K562 (cell line): Measurements from ENCODE around the gene FNBP1. TPM values are rescaled to one million over a fixed set of nuclear protein-coding genes. Genes with fewer than 3 reads are reported as not detected.
A peak's percentile ranks its signal among the peaks of the same experiment; 100 is the strongest.

ENCODE experiments used
- ATAC-seq: fragments of 200-7000 bp; cut with Tn5 transposase; 3 replicates; pipeline ENCODE4 v1.9.1; 2020; ENCODE audit warnings: moderate library complexity
- BruUV-seq: library from RNA; stranded (reverse); fragments of 400-500 nt; replicated peaks from 2 replicates; lab custom pipeline; 2021; lab: Mats Ljungman, UMichigan
- CTCF ChIA-PET: fragments of 300-600 bp; formaldehyde crosslinking; extraction: SDS; loops from one replicate; lab custom pipeline; 2021; ENCODE audit warnings: low intra/inter-chr PET ratio; lab: Yijun Ruan, JAX
- POLR2A ChIA-PET: fragments of 300-600, 350-650 bp; sonication (Branson Sonifier 250); formaldehyde crosslinking; extraction: SDS; loops from one replicate; lab custom pipeline; 2021; ENCODE audit warnings: antibody characterized with exemption, inconsistent platforms; lab: Yijun Ruan, JAX
- DNase-seq, 4 experiments: peaks; one replicate each; pipeline versions ENCODE4 v3.0.0 to v3.0.0-alpha.2; 2011 to 2018; ENCODE audit warnings: low spot score in 3 of 4, mixed read lengths in 3 of 4; ENCODE audit errors: extremely low read depth in 1 of 4
- FAIRE-seq: peaks from 2 replicates; lab custom pipeline; 2011; peaks lifted over from hg19 to GRCh38; lab: Jason Lieb, UNC
- H2AFZ ChIP-seq: 2 replicates; pipeline ENCODE4 v1.6.0; 2011; ENCODE audit warnings: low read depth, low read length, control low read depth, inconsistent platforms
- H3K27ac ChIP-seq: fragments of 200-600 bp; 3 replicates; pipeline ENCODE4 v1.8.0; 2011; ENCODE audit warnings: low read depth, mild to moderate bottlenecking, control low read depth, inconsistent platforms, low read length, moderate library complexity, mixed read lengths; ENCODE audit errors: extremely low read depth
- H3K27me3 ChIP-seq, 2 experiments: fragments of 300-600 bp in 1 of 2; 2 replicates in 1 of 2; 3 replicates in 1 of 2; pipeline versions ENCODE4 v1.6.0 to v1.8.0; 2011; ENCODE audit warnings: inconsistent platforms in 2 of 2, low read length in 2 of 2, mild to moderate bottlenecking in 1 of 2, mixed read lengths in 1 of 2, moderate library complexity in 1 of 2; ENCODE audit not compliant: control insufficient read depth in 2 of 2, insufficient read depth in 2 of 2
- H3K36me3 ChIP-seq: fragments of 300-600 bp; 3 replicates; pipeline ENCODE4 v1.8.0; 2011; ENCODE audit warnings: mild to moderate bottlenecking, low read length, inconsistent platforms; ENCODE audit not compliant: control insufficient read depth, insufficient read depth
- H3K4me1 ChIP-seq, 2 experiments: fragments of 200-600 bp in 1 of 2; replicated peaks in 1 of 2; 2 replicates in 1 of 2; 3 replicates in 1 of 2; pipeline versions ENCODE4 v1.5.1 to v1.8.0; 2011; ENCODE audit warnings: inconsistent platforms in 2 of 2, low read length in 2 of 2, mild to moderate bottlenecking in 1 of 2, mixed read lengths in 1 of 2, moderate library complexity in 1 of 2; ENCODE audit not compliant: control insufficient read depth in 2 of 2, insufficient read depth in 2 of 2
- H3K4me2 ChIP-seq: 2 replicates; pipeline ENCODE4 v1.6.1; 2011; ENCODE audit warnings: low read length, control low read depth, inconsistent platforms, mixed read lengths; ENCODE audit not compliant: insufficient read depth
- H3K4me3 ChIP-seq: fragments of 200-600 bp; sonication (generic), shearing (Covaris generic); 2 replicates; pipeline ENCODE4 v1.5.1; 2016; ENCODE audit warnings: control low read depth, inconsistent platforms
- H3K79me2 ChIP-seq: fragments of 200-600 bp; 3 replicates; pipeline ENCODE4 v1.8.0; 2011; ENCODE audit warnings: low read length, inconsistent platforms; ENCODE audit not compliant: control insufficient read depth, insufficient read depth
- H3K9ac ChIP-seq, 2 experiments: 2 replicates each; pipeline versions ENCODE4 v1.6.0 to v1.6.1; 2011; ENCODE audit warnings: low read depth in 2 of 2, low read length in 2 of 2, control low read depth in 1 of 2, inconsistent platforms in 1 of 2, mild to moderate bottlenecking in 1 of 2, mixed read lengths in 1 of 2; ENCODE audit not compliant: insufficient read depth in 1 of 2
- H3K9me1 ChIP-seq: one replicate; pipeline ENCODE4 v1.6.0; 2011; ENCODE audit warnings: inconsistent platforms, mild to moderate bottlenecking, low read length, moderate library complexity; ENCODE audit not compliant: control insufficient read depth, insufficient read depth
- H3K9me3 ChIP-seq: replicated peaks from 2 replicates; pipeline ENCODE4 v1.5.1; 2011; ENCODE audit warnings: low read depth, low read length, inconsistent platforms; ENCODE audit not compliant: control insufficient read depth, insufficient read depth
- H4K20me1 ChIP-seq: replicated peaks from 2 replicates; pipeline ENCODE4 v1.6.1; 2011; ENCODE audit warnings: low read length, inconsistent platforms, mixed read lengths; ENCODE audit not compliant: control insufficient read depth, insufficient read depth
- CAMTA2 ChIP-seq: fragments of 250-450 bp; sonication (Bioruptor Pico); conservative IDR thresholded peaks from 2 replicates; pipeline ENCODE4 v1.5.1; 2022
- HDAC3 ChIP-seq: fragments of 450-650 bp; IDR thresholded peaks from 2 replicates; pipeline ENCODE4 v1.6.1; 2018; ENCODE audit warnings: borderline replicate concordance, mild to moderate bottlenecking, moderate library complexity; ENCODE audit not compliant: partially characterized antibody
- HMGN3 ChIP-seq: IDR thresholded peaks from 2 replicates; pipeline ENCODE4 v1.6.1; 2011; ENCODE audit warnings: borderline replicate concordance, low read depth, mild to moderate bottlenecking, mixed read lengths, low read length; ENCODE audit not compliant: insufficient read length; ENCODE audit errors: extremely low read depth
- KAT8 ChIP-seq: fragments of 450-650 bp; IDR thresholded peaks from 2 replicates; pipeline ENCODE4 v1.6.1; 2016; ENCODE audit warnings: low read depth, mild to moderate bottlenecking
- L3MBTL2 ChIP-seq: fragments of 450-650 bp; IDR thresholded peaks from 2 replicates; pipeline ENCODE4 v1.6.1; 2016; ENCODE audit warnings: mild to moderate bottlenecking, moderate library complexity
- PHB ChIP-seq: fragments of 250-450 bp; sonication (Bioruptor Pico); IDR thresholded peaks from 2 replicates; pipeline ENCODE4 v1.5.0; 2021
- POLR2G ChIP-seq: fragments of 200-400 bp; formaldehyde crosslinking; IDR thresholded peaks from 2 replicates; pipeline ENCODE4 v1.6.1; 2017; ENCODE audit warnings: low read depth, mild to moderate bottlenecking, antibody characterized with exemption, low read length, moderate library complexity
- RBFOX2 ChIP-seq: fragments of 200-400 bp; formaldehyde crosslinking; IDR thresholded peaks from 2 replicates; pipeline ENCODE4 v1.6.1; 2017; ENCODE audit warnings: low read depth, mild to moderate bottlenecking, low read length, moderate library complexity
- RBM15 ChIP-seq: fragments of 200-400 bp; formaldehyde crosslinking; IDR thresholded peaks from 2 replicates; pipeline ENCODE4 v1.6.1; 2018; ENCODE audit warnings: mild to moderate bottlenecking, low read length, moderate library complexity; ENCODE audit not compliant: insufficient read depth
- TEAD2 ChIP-seq: fragments of 450-650 bp; IDR thresholded peaks from 2 replicates; pipeline ENCODE4 v1.6.1; 2016; ENCODE audit warnings: missing genetic modification characterization, control low read depth, missing compliant biosample characterization
- YBX1 ChIP-seq: fragments of 450-650 bp; IDR thresholded peaks from 2 replicates; pipeline ENCODE4 v1.7.1; 2016; ENCODE audit warnings: mild to moderate bottlenecking
- ZSCAN29 ChIP-seq: fragments of 450-650 bp; IDR thresholded peaks from 2 replicates; pipeline ENCODE4 v1.6.1; 2017
- WGBS: fragments of 100-300 bp; shearing (Covaris generic); methylation state at CpG from one replicate; pipeline ENCODE4 v1.1.6; 2016; ENCODE audit warnings: low coverage, mixed read lengths; ENCODE audit not compliant: insufficient coverage; ENCODE audit errors: missing lambda C conversion rate; 5-methylcytosine and 5-hydroxymethylcytosine counted together
- in situ Hi-C: fragments of 300-500 bp; cut with MboI; formaldehyde crosslinking; loops from 4 replicates; pipeline ENCODE4 v1.15.0; 2018; ENCODE audit warnings: inconsistent platforms, mixed read lengths
- intact Hi-C: fragments of 100-400 bp; cut with micrococcal nuclease; formaldehyde crosslinking; loops from 2 replicates; pipeline ENCODE4 v1.14.2; 2022
- polyA plus RNA-seq, 8 experiments: library from polyadenylated mRNA; depleted of rRNA in 4 of 8; stranded (reverse) in 5 of 8; unstranded in 3 of 8; fragments of >200 nt; fragmentation: Nextera tagmentation in 2 of 8; fragmentation: Illumina TruSeq in 1 of 8; extraction: Ambion mirVana in 2 of 8; extraction: Trizol in 1 of 8; gene quantifications; 2 replicates each; pipeline versions ENCODE4 v1.2.1 to v1.2.3, GENCODE V29; 2011 to 2014; ENCODE audit warnings: inconsistent platforms in 1 of 8, missing spikeins in 1 of 8
- total RNA-seq, 7 experiments: library from RNA; depleted of rRNA in 6 of 7; stranded (reverse); fragments of >200 nt in 6 of 7; fragmentation: Illumina TruSeq in 2 of 7; extraction: Trizol in 2 of 7; gene quantifications; 2 replicates each; pipeline versions ENCODE4 v1.2.1 to v1.2.3, GENCODE V29; 2011 to 2021; ENCODE audit warnings: low replicate concordance in 1 of 7
- TF ChIP-seq, protein P1 (sequence below): fragments of 450-650 bp; formaldehyde crosslinking; IDR thresholded peaks from 2 replicates; pipeline ENCODE4 v1.4.0; 2020; ENCODE audit warnings: mild to moderate bottlenecking, mixed read lengths
- TF ChIP-seq, protein P2 (sequence below): sonication (generic); formaldehyde crosslinking; IDR thresholded peaks from 2 replicates; pipeline ENCODE4 v1.8.0; 2022; ENCODE audit warnings: mild to moderate bottlenecking, missing genetic modification reagents
- TF ChIP-seq, protein P3 (sequence below), 2 experiments: fragments of 450-650 bp; conservative IDR thresholded peaks; 2 replicates each; pipeline ENCODE4 v1.6.1; 2017; ENCODE audit warnings: mild to moderate bottlenecking in 2 of 2, moderate library complexity in 2 of 2

The FNBP1 gene
- total and polyA plus RNA-seq, 9 of the 15 experiments (the other 6 are each of a cell fraction or from before 2014, with no cell fraction given) = 1.8 to 14.9 (median 7.6) TPM

DNA sequence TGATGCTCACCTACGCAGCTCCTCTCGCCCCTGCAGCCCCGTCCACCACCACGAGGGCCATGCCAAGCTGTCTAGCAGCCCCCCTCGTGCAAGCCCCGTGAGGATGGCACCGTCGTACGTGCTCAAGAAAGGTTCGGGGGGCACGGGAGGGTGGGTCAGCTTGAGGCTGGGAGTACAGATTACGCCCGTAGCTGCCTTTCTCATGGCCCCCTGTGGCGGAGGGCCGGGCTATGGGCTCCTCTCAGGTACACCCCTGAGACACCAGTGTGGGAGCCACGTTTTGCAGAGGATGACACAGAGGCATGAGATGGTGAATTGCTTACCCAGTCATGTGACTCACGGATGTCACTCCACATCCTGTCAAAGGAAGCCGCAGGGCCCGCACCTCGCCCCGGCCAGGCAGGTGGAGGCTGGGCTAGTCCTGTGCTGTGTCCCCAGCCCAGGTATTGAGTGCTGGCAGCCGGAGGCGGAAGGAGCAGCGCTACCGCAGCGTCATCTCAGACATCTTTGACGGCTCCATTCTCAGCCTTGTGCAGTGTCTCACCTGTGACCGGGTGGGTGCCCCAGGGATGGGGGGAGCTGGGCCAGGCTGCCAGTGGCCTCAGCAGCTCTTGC is 174.0 kb downstream of the FNBP1 start:
- POLR2A ChIA-PET = interaction anchor here (0.7 to 3.7 kb wide), 5 partner anchors 10 to 30 kb away, joined by 3 to 30 read pairs (median 5); no protein-coding TSS in a partner anchor
- TF ChIP-seq CAMTA2 (CRISPR knock-in tag) (no peak), TEAD2 (tag) (no peak), YBX1 (no peak), RBFOX2 (peak; percentile 55), RBM15 (no peak), L3MBTL2 (no peak), ZSCAN29 (no peak), HDAC3 (no peak), KAT8 (no peak), PHB (CRISPR knock-in tag) (no peak), HMGN3 (peak; percentile 4), POLR2G (peak; percentile 70)
- TF ChIP-seq, protein P1, sequence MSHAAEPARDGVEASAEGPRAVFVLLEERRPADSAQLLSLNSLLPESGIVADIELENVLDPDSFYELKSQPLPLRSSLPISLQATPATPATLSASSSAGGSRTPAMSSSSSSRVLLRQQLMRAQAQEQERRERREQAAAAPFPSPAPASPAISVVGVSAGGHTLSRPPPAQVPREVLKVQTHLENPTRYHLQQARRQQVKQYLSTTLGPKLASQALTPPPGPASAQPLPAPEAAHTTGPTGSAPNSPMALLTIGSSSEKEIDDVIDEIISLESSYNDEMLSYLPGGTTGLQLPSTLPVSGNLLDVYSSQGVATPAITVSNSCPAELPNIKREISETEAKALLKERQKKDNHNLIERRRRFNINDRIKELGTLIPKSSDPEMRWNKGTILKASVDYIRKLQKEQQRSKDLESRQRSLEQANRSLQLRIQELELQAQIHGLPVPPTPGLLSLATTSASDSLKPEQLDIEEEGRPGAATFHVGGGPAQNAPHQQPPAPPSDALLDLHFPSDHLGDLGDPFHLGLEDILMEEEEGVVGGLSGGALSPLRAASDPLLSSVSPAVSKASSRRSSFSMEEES (CRISPR knock-in tag) = peak; percentile 83
- TF ChIP-seq, protein P2, sequence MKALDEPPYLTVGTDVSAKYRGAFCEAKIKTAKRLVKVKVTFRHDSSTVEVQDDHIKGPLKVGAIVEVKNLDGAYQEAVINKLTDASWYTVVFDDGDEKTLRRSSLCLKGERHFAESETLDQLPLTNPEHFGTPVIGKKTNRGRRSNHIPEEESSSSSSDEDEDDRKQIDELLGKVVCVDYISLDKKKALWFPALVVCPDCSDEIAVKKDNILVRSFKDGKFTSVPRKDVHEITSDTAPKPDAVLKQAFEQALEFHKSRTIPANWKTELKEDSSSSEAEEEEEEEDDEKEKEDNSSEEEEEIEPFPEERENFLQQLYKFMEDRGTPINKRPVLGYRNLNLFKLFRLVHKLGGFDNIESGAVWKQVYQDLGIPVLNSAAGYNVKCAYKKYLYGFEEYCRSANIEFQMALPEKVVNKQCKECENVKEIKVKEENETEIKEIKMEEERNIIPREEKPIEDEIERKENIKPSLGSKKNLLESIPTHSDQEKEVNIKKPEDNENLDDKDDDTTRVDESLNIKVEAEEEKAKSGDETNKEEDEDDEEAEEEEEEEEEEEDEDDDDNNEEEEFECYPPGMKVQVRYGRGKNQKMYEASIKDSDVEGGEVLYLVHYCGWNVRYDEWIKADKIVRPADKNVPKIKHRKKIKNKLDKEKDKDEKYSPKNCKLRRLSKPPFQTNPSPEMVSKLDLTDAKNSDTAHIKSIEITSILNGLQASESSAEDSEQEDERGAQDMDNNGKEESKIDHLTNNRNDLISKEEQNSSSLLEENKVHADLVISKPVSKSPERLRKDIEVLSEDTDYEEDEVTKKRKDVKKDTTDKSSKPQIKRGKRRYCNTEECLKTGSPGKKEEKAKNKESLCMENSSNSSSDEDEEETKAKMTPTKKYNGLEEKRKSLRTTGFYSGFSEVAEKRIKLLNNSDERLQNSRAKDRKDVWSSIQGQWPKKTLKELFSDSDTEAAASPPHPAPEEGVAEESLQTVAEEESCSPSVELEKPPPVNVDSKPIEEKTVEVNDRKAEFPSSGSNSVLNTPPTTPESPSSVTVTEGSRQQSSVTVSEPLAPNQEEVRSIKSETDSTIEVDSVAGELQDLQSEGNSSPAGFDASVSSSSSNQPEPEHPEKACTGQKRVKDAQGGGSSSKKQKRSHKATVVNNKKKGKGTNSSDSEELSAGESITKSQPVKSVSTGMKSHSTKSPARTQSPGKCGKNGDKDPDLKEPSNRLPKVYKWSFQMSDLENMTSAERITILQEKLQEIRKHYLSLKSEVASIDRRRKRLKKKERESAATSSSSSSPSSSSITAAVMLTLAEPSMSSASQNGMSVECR (CRISPR knock-in tag) = no peak
- TF ChIP-seq, protein P3, sequence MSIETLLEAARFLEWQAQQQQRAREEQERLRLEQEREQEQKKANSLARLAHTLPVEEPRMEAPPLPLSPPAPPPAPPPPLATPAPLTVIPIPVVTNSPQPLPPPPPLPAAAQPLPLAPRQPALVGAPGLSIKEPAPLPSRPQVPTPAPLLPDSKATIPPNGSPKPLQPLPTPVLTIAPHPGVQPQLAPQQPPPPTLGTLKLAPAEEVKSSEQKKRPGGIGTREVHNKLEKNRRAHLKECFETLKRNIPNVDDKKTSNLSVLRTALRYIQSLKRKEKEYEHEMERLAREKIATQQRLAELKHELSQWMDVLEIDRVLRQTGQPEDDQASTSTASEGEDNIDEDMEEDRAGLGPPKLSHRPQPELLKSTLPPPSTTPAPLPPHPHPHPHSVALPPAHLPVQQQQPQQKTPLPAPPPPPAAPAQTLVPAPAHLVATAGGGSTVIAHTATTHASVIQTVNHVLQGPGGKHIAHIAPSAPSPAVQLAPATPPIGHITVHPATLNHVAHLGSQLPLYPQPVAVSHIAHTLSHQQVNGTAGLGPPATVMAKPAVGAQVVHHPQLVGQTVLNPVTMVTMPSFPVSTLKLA (conservative IDR thresholded peaks at IDR 0.05) = no peak
- TF ChIP-seq, all 486 proteins: peak for 4
- H3K4me2 ChIP-seq = no peak overlapping the region
- H3K27me3 ChIP-seq = no peaks in the 10 kb centered on the region
- BruUV-seq = no TSS peak
- in situ Hi-C loops = no loop called here
- 93% methylated on average over 28 of the region's 28 CpGs for WGBS
- H3K36me3 ChIP-seq = peaks cover 91% of the 10 kb centered on the region
- no peak overlapping the region for H2AFZ ChIP-seq
- FAIRE-seq (no peak), ATAC-seq (no peak), DNase-seq (no peak)
- H4K20me1 ChIP-seq = no peaks in the 10 kb centered on the region
- no peak overlapping the region for H3K27ac ChIP-seq
- H3K79me2 ChIP-seq = peaks cover 3% of the 10 kb centered on the region; the same call in 2 of the 3 replicates
- H3K9ac ChIP-seq = peak overlapping the region in 1 of 2 experiments; percentile 41; a peak in 2 of 4 replicates
- no peak overlapping the region for H3K4me3 ChIP-seq
- H3K9me3 ChIP-seq = no peaks in the 10 kb centered on the region
- CTCF ChIA-PET = no interaction called here
- peaks cover 4% of the 10 kb centered on the region for H3K9me1 ChIP-seq
- intact Hi-C loops = no loop called here
- H3K4me1 ChIP-seq = peaks cover 11 to 67% of the 10 kb centered on the region in 2 experiments
